ENCODE results near the gene NKTR.

Gene NKTR

DNA sequence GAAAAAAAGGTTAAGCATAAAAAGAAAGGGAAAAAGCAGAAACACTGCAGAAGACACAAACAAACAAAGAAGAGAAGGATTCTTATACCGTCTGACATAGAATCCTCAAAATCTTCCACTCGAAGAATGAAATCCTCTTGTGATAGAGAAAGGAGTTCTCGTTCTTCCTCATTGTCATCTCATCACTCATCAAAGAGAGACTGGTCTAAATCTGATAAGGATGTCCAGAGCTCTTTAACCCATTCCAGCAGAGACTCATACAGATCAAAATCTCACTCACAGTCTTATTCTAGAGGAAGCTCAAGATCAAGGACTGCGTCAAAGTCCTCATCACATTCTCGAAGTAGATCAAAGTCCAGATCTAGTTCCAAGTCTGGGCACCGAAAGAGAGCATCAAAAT is 36.5 kb downstream of the NKTR start:
- DNase-seq (ENCODE audit: insufficient read length) (no peak), FAIRE-seq (no peak)
- TF ChIP-seq POLR2AphosphoS5 (IDR thresholded peaks at IDR 0.05; ENCODE audit: low read depth, low read length) (no peak), POLR2A (IDR thresholded peaks at IDR 0.05; ENCODE audit: low read depth, low read length) (no peak), TAF1 (IDR thresholded peaks at IDR 0.05; ENCODE audit: borderline replicate concordance, low read depth, low read length) (no peak)

DNA sequence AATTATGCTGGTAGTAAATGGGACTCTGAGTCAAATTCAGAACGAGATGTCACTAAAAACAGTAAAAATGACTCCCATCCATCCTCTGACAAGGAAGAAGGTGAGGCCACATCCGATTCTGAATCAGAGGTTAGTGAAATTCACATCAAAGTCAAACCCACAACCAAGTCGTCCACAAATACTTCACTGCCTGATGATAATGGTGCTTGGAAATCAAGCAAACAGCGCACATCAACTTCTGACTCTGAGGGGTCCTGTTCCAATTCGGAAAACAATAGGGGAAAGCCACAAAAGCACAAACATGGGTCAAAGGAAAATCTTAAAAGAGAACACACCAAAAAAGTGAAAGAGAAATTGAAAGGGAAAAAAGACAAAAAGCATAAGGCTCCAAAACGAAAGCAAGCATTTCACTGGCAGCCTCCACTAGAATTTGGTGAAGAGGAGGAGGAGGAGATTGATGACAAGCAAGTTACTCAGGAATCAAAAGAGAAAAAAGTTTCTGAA is 37.9 kb downstream of the NKTR start:
- no peak for FAIRE-seq
- DNase-seq (ENCODE audit: insufficient read length): no peak
- TF ChIP-seq POLR2AphosphoS5 (IDR thresholded peaks at IDR 0.05; ENCODE audit: low read depth, low read length): no peak
- no peak for TF ChIP-seq TAF1 (IDR thresholded peaks at IDR 0.05; ENCODE audit: borderline replicate concordance, low read depth, low read length)
- TF ChIP-seq POLR2A (IDR thresholded peaks at IDR 0.05; ENCODE audit: low read depth, low read length): no peak

DNA sequence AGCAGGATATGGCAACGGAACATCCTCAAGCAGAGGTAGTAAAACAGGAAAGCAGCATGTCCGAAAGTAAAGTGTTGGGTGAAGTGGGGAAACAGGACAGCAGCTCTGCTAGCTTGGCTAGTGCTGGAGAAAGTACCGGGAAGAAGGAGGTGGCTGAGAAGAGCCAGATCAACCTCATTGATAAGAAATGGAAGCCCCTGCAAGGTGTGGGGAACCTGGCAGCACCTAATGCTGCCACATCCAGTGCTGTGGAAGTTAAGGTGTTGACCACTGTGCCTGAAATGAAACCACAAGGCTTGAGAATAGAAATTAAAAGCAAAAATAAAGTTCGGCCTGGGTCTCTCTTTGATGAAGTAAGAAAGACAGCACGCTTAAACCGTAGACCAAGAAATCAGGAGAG is 38.7 kb downstream of the NKTR start:
- DNase-seq (ENCODE audit: insufficient read length) (no peak), FAIRE-seq (no peak)

DNA sequence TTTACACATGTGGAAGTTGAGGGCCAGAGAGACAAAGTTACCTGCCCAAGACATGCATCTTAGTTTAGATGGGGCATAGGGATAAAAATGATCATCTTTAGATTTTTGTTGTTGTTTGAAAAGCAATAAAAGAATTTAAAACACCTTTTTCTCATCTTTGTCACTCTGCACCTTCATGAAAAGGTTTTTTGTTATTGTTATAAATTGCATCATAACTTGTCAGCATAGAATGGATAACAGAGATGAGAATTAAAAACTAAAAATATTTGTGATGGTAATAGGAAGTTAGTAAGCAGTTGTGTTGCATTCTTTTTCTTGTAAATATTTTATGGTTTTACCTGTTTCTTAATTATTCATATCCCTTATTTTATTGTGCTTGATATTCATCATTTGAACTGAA is 39.6 kb downstream of the NKTR start:
- TF ChIP-seq POLR2AphosphoS5 (IDR thresholded peaks at IDR 0.05; ENCODE audit: low read depth, low read length) (no peak), POLR2A (IDR thresholded peaks at IDR 0.05; ENCODE audit: low read depth, low read length) (no peak), TAF1 (IDR thresholded peaks at IDR 0.05; ENCODE audit: borderline replicate concordance, low read depth, low read length) (no peak)
- DNase-seq (ENCODE audit: insufficient read length) (no peak), FAIRE-seq (no peak)

More for the DNA sequence above, 38.7 kb downstream of the NKTR start:
- TF ChIP-seq TAF1 (IDR thresholded peaks at IDR 0.05; ENCODE audit: borderline replicate concordance, low read depth, low read length) (no peak), POLR2A (IDR thresholded peaks at IDR 0.05; ENCODE audit: low read depth, low read length) (no peak; the same call in 1 of the 2 replicates), POLR2AphosphoS5 (IDR thresholded peaks at IDR 0.05; ENCODE audit: low read depth, low read length) (no peak)

DNA sequence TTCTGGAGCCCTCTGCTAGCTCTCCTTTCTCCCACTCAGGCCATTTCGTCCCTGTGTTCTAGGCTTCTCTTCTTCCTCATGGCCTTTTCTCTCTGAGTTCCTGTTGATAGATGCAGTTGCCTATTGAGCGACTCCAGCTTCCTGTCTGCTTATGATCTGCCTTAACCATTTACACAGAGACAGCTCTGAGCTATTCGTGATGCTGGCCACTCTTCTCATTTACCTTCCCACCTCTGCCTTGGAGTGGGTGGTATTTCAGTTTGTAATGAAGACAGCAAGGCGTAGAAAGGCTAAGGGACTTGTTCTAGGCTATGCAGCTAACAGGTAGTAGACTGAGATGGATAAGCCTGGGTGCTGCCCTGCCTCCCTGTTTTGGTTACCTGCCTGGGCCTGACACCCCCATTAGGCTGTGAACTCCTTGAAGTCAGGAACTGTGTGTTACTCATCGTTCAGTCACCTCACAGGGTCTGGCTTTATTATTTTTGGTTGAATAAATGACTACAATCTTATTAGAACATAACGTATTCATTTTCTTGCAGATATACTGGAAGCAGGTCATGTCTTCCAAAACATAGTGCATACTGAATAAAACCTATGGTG is 40.4 kb downstream of the NKTR start:
- FAIRE-seq (no peak), DNase-seq (ENCODE audit: insufficient read length) (no peak)
- TF ChIP-seq POLR2A (IDR thresholded peaks at IDR 0.05; ENCODE audit: low read depth, low read length): no peak
- TF ChIP-seq TAF1 (IDR thresholded peaks at IDR 0.05; ENCODE audit: borderline replicate concordance, low read depth, low read length): no peak
- no peak for TF ChIP-seq POLR2AphosphoS5 (IDR thresholded peaks at IDR 0.05; ENCODE audit: low read depth, low read length)

DNA sequence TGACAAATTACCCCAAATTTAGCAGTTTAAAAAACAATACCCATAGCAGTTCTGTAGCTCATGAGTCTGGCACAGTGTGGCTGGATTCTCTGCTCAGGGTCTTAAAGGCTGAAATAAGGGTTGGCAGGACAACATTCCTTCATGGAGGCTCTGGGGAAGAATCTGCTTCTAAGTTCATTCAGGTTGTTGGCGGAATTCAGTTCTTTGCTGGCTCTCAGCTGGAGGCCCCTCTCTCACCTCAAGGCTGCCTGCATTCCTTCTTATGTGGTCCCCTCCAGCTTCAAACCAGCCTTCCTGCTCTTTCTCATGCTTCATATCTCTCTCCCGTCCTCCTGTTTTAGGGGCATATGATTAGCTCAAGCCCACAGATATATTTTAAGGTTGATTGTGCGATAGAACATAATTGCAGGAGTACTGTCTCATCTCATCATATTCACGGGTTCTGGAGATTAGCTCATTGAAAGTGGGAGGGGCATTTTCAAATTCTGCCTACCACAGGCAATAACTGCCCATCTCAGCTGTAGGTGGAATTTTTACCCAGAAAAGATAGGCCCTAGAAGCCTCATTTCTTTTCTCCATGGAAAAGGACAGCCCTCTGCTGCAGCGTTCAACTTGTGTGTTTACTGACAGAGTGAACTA is 47.5 kb downstream of the NKTR start:
- TF ChIP-seq POLR2A (IDR thresholded peaks at IDR 0.05; ENCODE audit: low read depth, low read length) (no peak), POLR2AphosphoS5 (IDR thresholded peaks at IDR 0.05; ENCODE audit: low read depth, low read length) (no peak), TAF1 (IDR thresholded peaks at IDR 0.05; ENCODE audit: borderline replicate concordance, low read depth, low read length) (no peak)
- DNase-seq (ENCODE audit: insufficient read length) (no peak), FAIRE-seq (no peak)

DNA sequence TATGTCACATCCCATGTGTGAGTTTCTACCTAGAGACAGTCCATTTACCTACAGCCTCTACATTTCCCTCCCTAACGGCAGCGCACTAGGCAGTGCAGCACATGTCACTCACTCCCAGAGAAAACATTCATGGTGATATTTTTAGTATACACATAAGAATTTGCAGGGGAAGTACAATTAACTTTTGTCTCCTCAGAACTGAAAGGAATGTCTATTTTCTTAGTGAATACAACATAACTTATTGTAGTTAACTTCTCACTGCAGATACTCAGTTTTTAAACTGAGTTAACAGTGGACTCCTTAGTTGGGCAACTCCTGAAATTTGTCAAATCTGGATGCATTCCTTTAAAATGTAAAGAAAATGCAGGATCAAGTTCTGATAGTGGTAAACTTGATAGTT is 48.5 kb downstream of the NKTR start:
- FAIRE-seq: no peak
- TF ChIP-seq POLR2A (IDR thresholded peaks at IDR 0.05; ENCODE audit: low read depth, low read length) (no peak), TAF1 (IDR thresholded peaks at IDR 0.05; ENCODE audit: borderline replicate concordance, low read depth, low read length) (no peak), POLR2AphosphoS5 (IDR thresholded peaks at IDR 0.05; ENCODE audit: low read depth, low read length) (no peak)
- no peak for DNase-seq (ENCODE audit: insufficient read length)

DNA sequence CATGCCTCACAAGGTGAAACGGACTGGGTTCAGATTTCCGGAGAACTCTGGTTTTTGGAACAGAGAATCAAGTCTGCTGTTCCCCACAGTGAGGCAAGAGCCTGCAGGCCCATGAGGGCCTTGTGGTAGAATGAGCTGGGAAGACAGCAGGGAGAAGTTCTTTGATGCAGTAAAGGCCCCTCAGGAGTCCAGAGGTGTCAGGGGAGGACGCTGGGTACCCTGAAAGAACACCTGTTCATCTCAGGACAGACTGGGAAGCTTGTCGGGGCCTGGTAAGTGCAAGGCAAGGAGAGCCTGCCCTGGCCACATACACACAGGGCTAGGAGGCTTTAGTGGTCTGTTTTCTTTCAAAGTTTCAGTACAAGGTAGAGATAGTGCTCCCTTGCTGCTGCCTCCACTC is 49.3 kb downstream of the NKTR start:
- no peak; the same call in 1 of the 2 replicates for TF ChIP-seq POLR2AphosphoS5 (IDR thresholded peaks at IDR 0.05; ENCODE audit: low read depth, low read length)
- TF ChIP-seq POLR2A (IDR thresholded peaks at IDR 0.05; ENCODE audit: low read depth, low read length): no peak
- TF ChIP-seq TAF1 (IDR thresholded peaks at IDR 0.05; ENCODE audit: borderline replicate concordance, low read depth, low read length): no peak
- FAIRE-seq (no peak), DNase-seq (ENCODE audit: insufficient read length) (no peak)

DNA sequence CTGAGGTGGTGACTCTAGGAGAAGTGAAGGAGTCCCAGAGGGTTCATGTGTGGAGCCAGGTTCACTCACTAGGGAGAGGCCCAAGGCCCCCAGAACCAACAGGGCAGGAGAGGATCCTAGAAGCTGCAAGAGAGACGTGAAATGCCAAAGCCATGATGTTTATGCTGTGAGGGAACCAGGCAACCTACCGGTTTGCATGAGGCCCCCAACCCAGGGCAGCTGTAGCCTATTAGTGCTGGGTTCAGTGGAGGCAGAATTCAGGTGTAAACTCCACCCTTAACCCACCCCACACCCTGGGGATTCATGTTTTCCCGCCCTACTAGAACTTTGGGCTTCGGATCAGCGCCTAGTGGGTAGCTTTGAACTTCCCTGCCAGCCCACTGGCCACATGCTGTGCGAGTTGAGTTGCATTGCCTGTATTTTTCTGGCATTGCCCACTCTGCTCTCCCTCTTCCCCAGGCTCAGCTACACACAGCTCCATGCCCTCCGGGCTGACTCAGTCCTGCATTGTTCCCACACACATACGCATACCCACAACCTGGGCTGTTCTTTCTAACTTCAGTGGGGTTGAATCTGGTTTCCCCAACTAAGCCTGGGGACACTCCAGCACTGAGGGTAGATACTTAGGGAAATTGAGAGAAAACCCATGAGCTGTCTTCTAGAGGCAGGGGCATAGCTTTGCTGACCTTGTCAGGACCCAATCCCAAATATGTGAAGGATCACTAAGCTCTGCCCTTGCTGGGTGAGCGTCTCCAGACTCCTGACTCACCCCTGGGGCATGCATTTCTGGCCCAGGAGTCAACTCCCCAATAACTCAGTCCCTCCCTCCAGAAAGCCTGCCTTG is 51.0 kb downstream of the NKTR start:
- TF ChIP-seq POLR2A (IDR thresholded peaks at IDR 0.05; ENCODE audit: low read depth, low read length) (no peak), POLR2AphosphoS5 (IDR thresholded peaks at IDR 0.05; ENCODE audit: low read depth, low read length) (no peak), TAF1 (IDR thresholded peaks at IDR 0.05; ENCODE audit: borderline replicate concordance, low read depth, low read length) (no peak)
- DNase-seq (ENCODE audit: insufficient read length) (no peak), FAIRE-seq (no peak)

DNA sequence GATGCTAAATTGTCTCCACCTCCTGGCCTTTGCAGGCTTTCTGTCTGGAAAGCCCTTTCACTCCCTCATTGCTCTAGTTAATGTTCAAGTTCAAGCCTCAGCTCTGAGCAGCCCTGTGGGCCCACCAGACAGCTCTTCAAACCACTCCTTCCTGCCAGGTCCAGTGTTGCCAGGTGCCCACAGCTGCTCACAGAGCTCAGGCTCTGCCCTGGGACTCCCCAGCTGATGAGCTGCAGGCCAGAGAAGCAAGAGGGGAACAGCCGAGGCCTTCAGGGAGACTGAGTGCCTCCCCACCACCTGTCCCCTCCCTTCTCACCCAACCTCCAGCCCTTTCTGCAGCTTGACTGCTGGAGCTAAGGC is 51.7 kb downstream of the NKTR start:
- FAIRE-seq (no peak), DNase-seq (ENCODE audit: insufficient read length) (no peak)
- TF ChIP-seq TAF1 (IDR thresholded peaks at IDR 0.05; ENCODE audit: borderline replicate concordance, low read depth, low read length) (no peak), POLR2AphosphoS5 (IDR thresholded peaks at IDR 0.05; ENCODE audit: low read depth, low read length) (no peak), POLR2A (IDR thresholded peaks at IDR 0.05; ENCODE audit: low read depth, low read length) (no peak)

DNA sequence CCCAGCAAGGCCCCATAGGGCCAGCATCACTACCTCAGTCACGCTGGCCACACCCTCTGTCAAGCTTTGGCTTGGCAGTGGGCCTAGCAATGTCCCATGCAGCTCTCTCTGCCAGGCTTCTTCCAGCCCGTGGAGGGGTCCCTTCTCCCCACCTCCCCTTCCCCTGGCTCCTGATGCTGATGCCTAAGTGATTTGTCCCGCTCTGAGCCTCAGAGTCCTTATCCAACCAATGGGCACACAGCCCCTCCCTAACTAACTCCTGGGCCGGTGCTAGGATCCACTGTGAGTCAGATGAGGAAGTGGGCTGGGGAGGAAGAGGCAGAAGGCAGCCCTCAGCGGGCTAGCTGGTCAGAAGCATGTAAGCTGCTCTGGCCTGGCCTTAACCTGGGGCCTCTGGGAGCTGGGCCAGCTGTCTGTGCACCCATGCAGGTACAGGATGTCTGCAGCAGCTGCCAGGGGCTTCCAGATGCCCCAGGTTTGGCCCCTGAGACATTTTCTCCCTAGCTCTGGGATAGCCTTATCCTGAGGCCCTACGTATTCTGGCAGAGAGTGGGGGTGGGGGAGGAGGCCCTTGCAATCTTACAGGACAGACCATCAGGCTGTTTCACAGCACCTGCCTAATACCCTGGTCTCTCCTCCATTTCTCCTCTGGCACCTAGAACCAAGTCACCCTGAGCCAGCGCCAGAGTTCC is 52.3 kb downstream of the NKTR start:
- peak; percentile 37; the same call in 1 of the 2 replicates for TF ChIP-seq TAF1 (IDR thresholded peaks at IDR 0.05; ENCODE audit: borderline replicate concordance, low read depth, low read length)
- TF ChIP-seq POLR2A (IDR thresholded peaks at IDR 0.05; ENCODE audit: low read depth, low read length): no peak; the same call in 1 of the 2 replicates
- FAIRE-seq (peak; percentile 46), DNase-seq (ENCODE audit: insufficient read length) (no peak)
